ENCODE data around the gene SLC31A2.

SLC31A2 gene

GRCh38 chr9:113179839-113180238 is 29.0 kb downstream of the SLC31A2 start:
- DNase-seq (ENCODE audit: low read depth, low spot score): no peak
- Histone ChIP-seq H3K4me1 (ENCODE audit: insufficient read depth, insufficient read length) (no peaks in the 10 kb centered on the region), H3K4me3 (ENCODE audit: insufficient read length, low read depth) (no peak overlapping the region), H3K36me3 (ENCODE audit: insufficient read depth, insufficient read length, low read length) (peaks cover 86% of the 10 kb centered on the region), H3K9me3 (ENCODE audit: insufficient read depth, low read length) (no peaks in the 10 kb centered on the region), H3K9ac (ENCODE audit: insufficient read length, low read depth) (no peak overlapping the region), H3K27me3 (ENCODE audit: insufficient read depth, insufficient read length) (no peaks in the 10 kb centered on the region)
- no peak for TF ChIP-seq SUZ12 (IDR thresholded peaks at IDR 0.05; ENCODE audit: extremely low read depth, insufficient read depth, insufficient read length)
- TF ChIP-seq YY1 (IDR thresholded peaks at IDR 0.05; ENCODE audit: insufficient read depth, insufficient read length): no peak
- TF ChIP-seq ZNF274 (IDR thresholded peaks at IDR 0.05; ENCODE audit: low read depth, low read length): no peak

- no peak overlapping the region for H3K4me3 ChIP-seq (ENCODE audit: insufficient read length, low read depth)
- H3K4me1 ChIP-seq (ENCODE audit: insufficient read depth, insufficient read length): no peaks in the 10 kb centered on the region
- peaks cover 85% of the 10 kb centered on the region for H3K36me3 ChIP-seq (ENCODE audit: insufficient read depth, insufficient read length, low read length)
- TF ChIP-seq YY1 (IDR thresholded peaks at IDR 0.05; ENCODE audit: insufficient read depth, insufficient read length) (no peak), SUZ12 (IDR thresholded peaks at IDR 0.05; ENCODE audit: extremely low read depth, insufficient read depth, insufficient read length) (no peak), ZNF274 (IDR thresholded peaks at IDR 0.05; ENCODE audit: low read depth, low read length) (no peak)
- no peak overlapping the region for H3K9ac ChIP-seq (ENCODE audit: insufficient read length, low read depth)
- H3K27me3 ChIP-seq (ENCODE audit: insufficient read depth, insufficient read length): no peaks in the 10 kb centered on the region
- DNase-seq (ENCODE audit: low read depth, low spot score): no peak
- no peaks in the 10 kb centered on the region for H3K9me3 ChIP-seq (ENCODE audit: insufficient read depth, low read length)
These were observed 30.4 kb downstream of the SLC31A2 start for GRCh38 chr9:113181165-113181564.

GRCh38 chr9:113183956-113184488 is 33.2 kb downstream of the SLC31A2 start:
- H3K4me1 ChIP-seq (ENCODE audit: insufficient read depth, insufficient read length): no peaks in the 10 kb centered on the region
- DNase-seq (ENCODE audit: low read depth, low spot score): no peak
- H3K27me3 ChIP-seq (ENCODE audit: insufficient read depth, insufficient read length): no peaks in the 10 kb centered on the region
- no peaks in the 10 kb centered on the region for H3K9me3 ChIP-seq (ENCODE audit: insufficient read depth, low read length)
- H3K36me3 ChIP-seq (ENCODE audit: insufficient read depth, insufficient read length, low read length): peaks cover 79% of the 10 kb centered on the region
- H3K4me3 ChIP-seq (ENCODE audit: insufficient read length, low read depth): no peak overlapping the region
- TF ChIP-seq SUZ12 (IDR thresholded peaks at IDR 0.05; ENCODE audit: extremely low read depth, insufficient read depth, insufficient read length): no peak
- no peak for TF ChIP-seq ZNF274 (IDR thresholded peaks at IDR 0.05; ENCODE audit: low read depth, low read length)
- no peak for TF ChIP-seq YY1 (IDR thresholded peaks at IDR 0.05; ENCODE audit: insufficient read depth, insufficient read length)
- no peak overlapping the region for H3K9ac ChIP-seq (ENCODE audit: insufficient read length, low read depth)

GRCh38 chr9:113184539-113184938 is 33.7 kb downstream of the SLC31A2 start:
- H3K9me3 ChIP-seq (ENCODE audit: insufficient read depth, low read length): no peaks in the 10 kb centered on the region
- H3K27me3 ChIP-seq (ENCODE audit: insufficient read depth, insufficient read length): no peaks in the 10 kb centered on the region
- no peaks in the 10 kb centered on the region for H3K4me1 ChIP-seq (ENCODE audit: insufficient read depth, insufficient read length)
- no peak overlapping the region for H3K9ac ChIP-seq (ENCODE audit: insufficient read length, low read depth)
- TF ChIP-seq ZNF274 (IDR thresholded peaks at IDR 0.05; ENCODE audit: low read depth, low read length): no peak
- DNase-seq (ENCODE audit: low read depth, low spot score): no peak
- peaks cover 78% of the 10 kb centered on the region for H3K36me3 ChIP-seq (ENCODE audit: insufficient read depth, insufficient read length, low read length)
- H3K4me3 ChIP-seq (ENCODE audit: insufficient read length, low read depth): no peak overlapping the region

GRCh38 chr9:113185271-113185670 is 34.5 kb downstream of the SLC31A2 start:
- Histone ChIP-seq H3K9me3 (ENCODE audit: insufficient read depth, low read length) (no peaks in the 10 kb centered on the region), H3K4me1 (ENCODE audit: insufficient read depth, insufficient read length) (no peaks in the 10 kb centered on the region), H3K9ac (ENCODE audit: insufficient read length, low read depth) (no peak overlapping the region), H3K4me3 (ENCODE audit: insufficient read length, low read depth) (no peak overlapping the region), H3K27me3 (ENCODE audit: insufficient read depth, insufficient read length) (no peaks in the 10 kb centered on the region), H3K36me3 (ENCODE audit: insufficient read depth, insufficient read length, low read length) (peaks cover 74% of the 10 kb centered on the region)
- no peak for TF ChIP-seq YY1 (IDR thresholded peaks at IDR 0.05; ENCODE audit: insufficient read depth, insufficient read length)
- no peak for TF ChIP-seq SUZ12 (IDR thresholded peaks at IDR 0.05; ENCODE audit: extremely low read depth, insufficient read depth, insufficient read length)
- TF ChIP-seq ZNF274 (IDR thresholded peaks at IDR 0.05; ENCODE audit: low read depth, low read length): no peak
- no peak for DNase-seq (ENCODE audit: low read depth, low spot score)

GRCh38 chr9:113186137-113186755 is 35.4 kb downstream of the SLC31A2 start:
- Histone ChIP-seq H3K4me1 (ENCODE audit: insufficient read depth, insufficient read length) (no peaks in the 10 kb centered on the region), H3K9me3 (ENCODE audit: insufficient read depth, low read length) (no peaks in the 10 kb centered on the region), H3K9ac (ENCODE audit: insufficient read length, low read depth) (no peak overlapping the region), H3K36me3 (ENCODE audit: insufficient read depth, insufficient read length, low read length) (peaks cover 73% of the 10 kb centered on the region), H3K4me3 (ENCODE audit: insufficient read length, low read depth) (no peak overlapping the region), H3K27me3 (ENCODE audit: insufficient read depth, insufficient read length) (no peaks in the 10 kb centered on the region)
- DNase-seq (ENCODE audit: low read depth, low spot score): no peak
- TF ChIP-seq SUZ12 (IDR thresholded peaks at IDR 0.05; ENCODE audit: extremely low read depth, insufficient read depth, insufficient read length): no peak
- TF ChIP-seq ZNF274 (IDR thresholded peaks at IDR 0.05; ENCODE audit: low read depth, low read length): no peak
- no peak for TF ChIP-seq YY1 (IDR thresholded peaks at IDR 0.05; ENCODE audit: insufficient read depth, insufficient read length)

- H3K9me3 ChIP-seq (ENCODE audit: insufficient read depth, low read length): no peaks in the 10 kb centered on the region
- no peak for DNase-seq (ENCODE audit: low read depth, low spot score)
- no peak overlapping the region for H3K9ac ChIP-seq (ENCODE audit: insufficient read length, low read depth)
- H3K4me3 ChIP-seq (ENCODE audit: insufficient read length, low read depth): no peak overlapping the region
- peaks cover 70% of the 10 kb centered on the region for H3K36me3 ChIP-seq (ENCODE audit: insufficient read depth, insufficient read length, low read length)
- no peaks in the 10 kb centered on the region for H3K27me3 ChIP-seq (ENCODE audit: insufficient read depth, insufficient read length)
- TF ChIP-seq ZNF274 (IDR thresholded peaks at IDR 0.05; ENCODE audit: low read depth, low read length): no peak
- no peak for TF ChIP-seq SUZ12 (IDR thresholded peaks at IDR 0.05; ENCODE audit: extremely low read depth, insufficient read depth, insufficient read length)
- TF ChIP-seq YY1 (IDR thresholded peaks at IDR 0.05; ENCODE audit: insufficient read depth, insufficient read length): no peak
- no peaks in the 10 kb centered on the region for H3K4me1 ChIP-seq (ENCODE audit: insufficient read depth, insufficient read length)
These were observed 37.3 kb downstream of the SLC31A2 start for GRCh38 chr9:113187929-113188595.

Data from NT2/D1 (cell line).